ENCODE data around the gene KLF7.

The KLF7 gene

GRCh38 chr2:207091176-207091575 lies 74.6 kb downstream of the KLF7 start:
- DNase-seq (ENCODE audit: low read depth): no peak

GRCh38 chr2:207090389-207090788 lies 75.4 kb downstream of the KLF7 start:
- DNase-seq (ENCODE audit: low read depth): no peak

GRCh38 chr2:207088839-207089238 lies 76.9 kb downstream of the KLF7 start:
- no peak for DNase-seq (ENCODE audit: low read depth)

- DNase-seq (ENCODE audit: low read depth): no peak
Measured at GRCh38 chr2:207088276-207088675, 77.5 kb downstream of the KLF7 start.

GRCh38 chr2:207087046-207087902 lies 78.5 kb downstream of the KLF7 start:
- no peak for DNase-seq (ENCODE audit: low read depth)

- DNase-seq (ENCODE audit: low read depth): no peak
Measured at GRCh38 chr2:207086136-207086535, 79.6 kb downstream of the KLF7 start.

- DNase-seq (ENCODE audit: low read depth): no peak
Measured at GRCh38 chr2:207085110-207085509, 80.6 kb downstream of the KLF7 start.

- DNase-seq (ENCODE audit: low read depth): no peak
Measured at GRCh38 chr2:207083361-207084110, 82.2 kb downstream of the KLF7 start.

GRCh38 chr2:207082619-207083018 lies 83.1 kb downstream of the KLF7 start:
- no peak for DNase-seq (ENCODE audit: low read depth)

GRCh38 chr2:207078186-207078798 lies 87.5 kb downstream of the KLF7 start:
- DNase-seq (ENCODE audit: low read depth): no peak

- DNase-seq (ENCODE audit: low read depth): no peak
Measured at GRCh38 chr2:207077266-207077665, 88.5 kb downstream of the KLF7 start.

- DNase-seq (ENCODE audit: low read depth): no peak
Measured at GRCh38 chr2:207075456-207075855, 90.3 kb downstream of the KLF7 start.

GRCh38 chr2:207073801-207074678 lies 91.7 kb downstream of the KLF7 start:
- no peak for DNase-seq (ENCODE audit: low read depth)

- DNase-seq (ENCODE audit: low read depth): no peak
Measured at GRCh38 chr2:207073412-207073800, 92.3 kb downstream of the KLF7 start.

GRCh38 chr2:207072571-207072970 lies 93.2 kb downstream of the KLF7 start:
- no peak for DNase-seq (ENCODE audit: low read depth)

GRCh38 chr2:207071820-207072219 lies 93.9 kb downstream of the KLF7 start:
- DNase-seq (ENCODE audit: low read depth): no peak

- no peak for DNase-seq (ENCODE audit: low read depth)
Measured at GRCh38 chr2:207067473-207067872, 98.3 kb downstream of the KLF7 start.

GRCh38 chr2:207066791-207067460 lies 98.8 kb downstream of the KLF7 start:
- no peak for DNase-seq (ENCODE audit: low read depth)

- DNase-seq (ENCODE audit: low read depth): no peak
Measured at GRCh38 chr2:207066166-207066565, 99.6 kb downstream of the KLF7 start.

GRCh38 chr2:207064128-207064690 lies 101.5 kb downstream of the KLF7 start:
- DNase-seq (ENCODE audit: low read depth): no peak

GRCh38 chr2:207061181-207061580 lies 104.6 kb downstream of the KLF7 start:
- no peak for DNase-seq (ENCODE audit: low read depth)
